Urinary bladder (tissue), 4 donors: ENCODE results near the gene TFPI2. TPM values are rescaled to one million over a fixed set of nuclear protein-coding genes. Genes with fewer than 3 reads are reported as not detected.

Experiments
- DNase-seq: peaks from one replicate; pipeline ENCODE4 v3.0.0-alpha.2; 2015; ENCODE audit errors: extremely low spot score
- H3K27ac ChIP-seq: one replicate; pipeline ENCODE4 v1.5.1; 2013; ENCODE audit warnings: low read depth, mild to moderate bottlenecking, moderate library complexity
- H3K36me3 ChIP-seq: one replicate; pipeline ENCODE4 v1.6.1; 2013; ENCODE audit warnings: mild to moderate bottlenecking, moderate library complexity; ENCODE audit not compliant: insufficient read depth
- H3K4me1 ChIP-seq: one replicate; pipeline ENCODE4 v1.6.1; 2013; ENCODE audit warnings: mild to moderate bottlenecking, moderate library complexity; ENCODE audit not compliant: insufficient read depth
- H3K4me3 ChIP-seq: one replicate; pipeline ENCODE4 v1.5.1; 2013; ENCODE audit warnings: low read depth, low read length
- WGBS: extraction: QIAGEN DNeasy Blood & Tissue Kit; methylation state at CpG from one replicate; pipeline ENCODE4 v1.1.7; 2013; 5-methylcytosine and 5-hydroxymethylcytosine counted together
- polyA plus RNA-seq: library from polyadenylated mRNA; stranded (reverse); fragments of 200-250 nt; gene quantifications from one replicate; pipeline ENCODE4 v1.2.3, GENCODE V29; 2013
- small RNA-seq: library from RNA; depleted of rRNA; stranded (forward); fragments of <200 nt; gene quantifications from one replicate; pipeline ENCODE3, GENCODE V24; 2014
- total RNA-seq: library from RNA; depleted of rRNA; stranded (reverse); fragments of >200 nt; gene quantifications from one replicate; pipeline ENCODE4 v1.2.3, GENCODE V29; 2014
- donor health status: healthy with polysubstance abuse.
- donor health status: healthy.

TFPI2 gene
- total and polyA plus RNA-seq, 2 donors: 5.5 to 19.3 TPM

GRCh38 chr7:93858857-93859256 lies 31.7 kb downstream of the TFPI2 start:
- no peak for DNase-seq
- Histone ChIP-seq H3K4me1 (no peaks in the 10 kb centered on the region), H3K36me3 (no peaks in the 10 kb centered on the region), H3K4me3 (no peak overlapping the region), H3K27ac (no peak overlapping the region)
- 71% methylated on average over 2 of the region's 2 CpGs for WGBS

- no peaks in the 10 kb centered on the region for H3K4me1 ChIP-seq
- no peak overlapping the region for H3K4me3 ChIP-seq
- DNase-seq: no peak
- no peak overlapping the region for H3K27ac ChIP-seq
- H3K36me3 ChIP-seq: no peaks in the 10 kb centered on the region
These were observed 34.2 kb downstream of the TFPI2 start for GRCh38 chr7:93856323-93856722.

- WGBS: 74% methylated on average over 1 of the region's 1 CpG
- H3K4me1 ChIP-seq: no peaks in the 10 kb centered on the region
- no peak overlapping the region for H3K4me3 ChIP-seq
- no peak for DNase-seq
- H3K36me3 ChIP-seq: no peaks in the 10 kb centered on the region
- no peak overlapping the region for H3K27ac ChIP-seq
These were observed 34.8 kb downstream of the TFPI2 start for GRCh38 chr7:93855797-93856196.

GRCh38 chr7:93854480-93854879 lies 36.1 kb downstream of the TFPI2 start:
- H3K4me1 ChIP-seq: no peaks in the 10 kb centered on the region
- 87% methylated on average over 1 of the region's 1 CpG for WGBS
- no peaks in the 10 kb centered on the region for H3K36me3 ChIP-seq
- H3K4me3 ChIP-seq: no peak overlapping the region
- DNase-seq: no peak
- no peak overlapping the region for H3K27ac ChIP-seq

GRCh38 chr7:93851536-93851935 lies 39.0 kb downstream of the TFPI2 start:
- H3K36me3 ChIP-seq: no peaks in the 10 kb centered on the region
- H3K27ac ChIP-seq: no peak overlapping the region
- WGBS: 88% methylated on average over 2 of the region's 2 CpGs

GRCh38 chr7:93843260-93843659 lies 47.3 kb downstream of the TFPI2 start:
- H3K4me3 ChIP-seq: no peak overlapping the region
- DNase-seq: no peak
- H3K36me3 ChIP-seq: no peaks in the 10 kb centered on the region
- H3K4me1 ChIP-seq: no peaks in the 10 kb centered on the region
- no peak overlapping the region for H3K27ac ChIP-seq
- 61% methylated on average over 1 of the region's 1 CpG for WGBS

More at GRCh38 chr7:93851536-93851935, 39.0 kb downstream of the TFPI2 start:
- no peak for DNase-seq
- no peaks in the 10 kb centered on the region for H3K4me1 ChIP-seq
- no peak overlapping the region for H3K4me3 ChIP-seq

GRCh38 chr7:93838966-93839365 lies 51.6 kb downstream of the TFPI2 start:
- H3K4me3 ChIP-seq: no peak overlapping the region
- 19% methylated on average over 1 of the region's 1 CpG for WGBS
- H3K36me3 ChIP-seq: no peaks in the 10 kb centered on the region
- no peak overlapping the region for H3K27ac ChIP-seq
- no peak for DNase-seq
- H3K4me1 ChIP-seq: no peaks in the 10 kb centered on the region

GRCh38 chr7:93837245-93837644 lies 53.3 kb downstream of the TFPI2 start:
- Histone ChIP-seq H3K36me3 (no peaks in the 10 kb centered on the region), H3K4me1 (no peaks in the 10 kb centered on the region), H3K27ac (no peak overlapping the region), H3K4me3 (no peak overlapping the region)
- DNase-seq: no peak
- 73% methylated on average over 3 of the region's 3 CpGs for WGBS

GRCh38 chr7:93836116-93836515 lies 54.4 kb downstream of the TFPI2 start:
- Histone ChIP-seq H3K36me3 (no peaks in the 10 kb centered on the region), H3K4me3 (no peak overlapping the region), H3K4me1 (no peaks in the 10 kb centered on the region), H3K27ac (no peak overlapping the region)
- no peak for DNase-seq
- 33% methylated on average over 4 of the region's 4 CpGs for WGBS

- Histone ChIP-seq H3K36me3 (no peaks in the 10 kb centered on the region), H3K4me1 (no peaks in the 10 kb centered on the region), H3K27ac (no peak overlapping the region), H3K4me3 (no peak overlapping the region)
- DNase-seq: no peak
- 71% methylated on average over 1 of the region's 1 CpG for WGBS
These were observed 54.9 kb downstream of the TFPI2 start for GRCh38 chr7:93835702-93836101.

Small RNAs within 50 kb of the gene (small RNA-seq; reads per million reads assigned to genes)
- not detected for gene AC002076.2

Other genes starting within 250 kb of the TFPI2 start
- gene GNGT1, start 15.8 kb upstream of the TFPI2 start, total RNA-seq: 0.95 TPM
- gene GNGT1, start 15.8 kb upstream of the TFPI2 start, polyA plus RNA-seq: not detected
- gene GNG11, start 31.0 kb upstream of the TFPI2 start, total RNA-seq: 48.1 TPM
- gene GNG11, start 31.0 kb upstream of the TFPI2 start, polyA plus RNA-seq: 31.9 TPM
- gene BET1, start 113.6 kb upstream of the TFPI2 start, total RNA-seq: 62.7 TPM
- gene BET1, start 113.6 kb upstream of the TFPI2 start, polyA plus RNA-seq: 19.9 TPM